GM19238 (cell line): Measurements from ENCODE around the gene ADAMTS15.

Experiments
- DNase-seq: peaks from one replicate; pipeline ENCODE4 v3.0.0; 2011; ENCODE audit warnings: low spot score; ENCODE audit not compliant: insufficient read length

ADAMTS15 gene, protein sequence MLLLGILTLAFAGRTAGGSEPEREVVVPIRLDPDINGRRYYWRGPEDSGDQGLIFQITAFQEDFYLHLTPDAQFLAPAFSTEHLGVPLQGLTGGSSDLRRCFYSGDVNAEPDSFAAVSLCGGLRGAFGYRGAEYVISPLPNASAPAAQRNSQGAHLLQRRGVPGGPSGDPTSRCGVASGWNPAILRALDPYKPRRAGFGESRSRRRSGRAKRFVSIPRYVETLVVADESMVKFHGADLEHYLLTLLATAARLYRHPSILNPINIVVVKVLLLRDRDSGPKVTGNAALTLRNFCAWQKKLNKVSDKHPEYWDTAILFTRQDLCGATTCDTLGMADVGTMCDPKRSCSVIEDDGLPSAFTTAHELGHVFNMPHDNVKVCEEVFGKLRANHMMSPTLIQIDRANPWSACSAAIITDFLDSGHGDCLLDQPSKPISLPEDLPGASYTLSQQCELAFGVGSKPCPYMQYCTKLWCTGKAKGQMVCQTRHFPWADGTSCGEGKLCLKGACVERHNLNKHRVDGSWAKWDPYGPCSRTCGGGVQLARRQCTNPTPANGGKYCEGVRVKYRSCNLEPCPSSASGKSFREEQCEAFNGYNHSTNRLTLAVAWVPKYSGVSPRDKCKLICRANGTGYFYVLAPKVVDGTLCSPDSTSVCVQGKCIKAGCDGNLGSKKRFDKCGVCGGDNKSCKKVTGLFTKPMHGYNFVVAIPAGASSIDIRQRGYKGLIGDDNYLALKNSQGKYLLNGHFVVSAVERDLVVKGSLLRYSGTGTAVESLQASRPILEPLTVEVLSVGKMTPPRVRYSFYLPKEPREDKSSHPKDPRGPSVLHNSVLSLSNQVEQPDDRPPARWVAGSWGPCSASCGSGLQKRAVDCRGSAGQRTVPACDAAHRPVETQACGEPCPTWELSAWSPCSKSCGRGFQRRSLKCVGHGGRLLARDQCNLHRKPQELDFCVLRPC

DNA sequence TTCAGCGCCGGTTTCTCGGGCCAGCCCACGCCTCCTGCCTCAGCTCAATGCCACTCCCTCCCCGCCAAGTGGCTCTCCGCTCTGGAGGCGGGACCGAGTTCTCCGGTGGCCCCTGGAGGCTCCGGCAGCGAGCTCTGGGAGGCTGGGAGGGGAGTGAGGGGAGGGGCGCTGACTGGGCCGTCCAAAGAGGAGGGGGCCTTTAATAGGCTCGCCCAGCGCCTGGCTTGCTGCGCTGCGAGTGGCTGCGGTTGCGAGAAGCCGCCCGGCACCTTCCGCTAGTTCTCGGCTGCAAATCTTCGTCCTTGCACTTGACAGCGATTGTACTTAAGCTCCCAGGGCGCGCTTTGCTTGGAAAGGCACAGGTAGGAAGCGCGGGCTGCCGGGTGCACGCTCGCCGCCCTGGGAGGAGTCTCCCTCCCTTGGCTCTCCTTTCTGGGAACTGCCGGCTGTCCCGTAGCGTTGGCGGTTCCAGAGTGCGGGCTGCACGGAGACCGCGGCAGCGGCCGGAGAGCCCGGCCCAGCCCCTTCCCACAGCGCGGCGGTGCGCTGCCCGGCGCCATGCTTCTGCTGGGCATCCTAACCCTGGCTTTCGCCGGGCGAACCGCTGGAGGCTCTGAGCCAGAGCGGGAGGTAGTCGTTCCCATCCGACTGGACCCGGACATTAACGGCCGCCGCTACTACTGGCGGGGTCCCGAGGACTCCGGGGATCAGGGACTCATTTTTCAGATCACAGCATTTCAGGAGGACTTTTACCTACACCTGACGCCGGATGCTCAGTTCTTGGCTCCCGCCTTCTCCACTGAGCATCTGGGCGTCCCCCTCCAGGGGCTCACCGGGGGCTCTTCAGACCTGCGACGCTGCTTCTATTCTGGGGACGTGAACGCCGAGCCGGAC, at the start of gene ADAMTS15:
ADAMTS15 (plus strand) TSS at position 230 of the 894 bp plus-strand sequence; CDS start at position 559, 329 bp downstream.
- DNase-seq: no peak

- DNase-seq: no peak
These were observed 49.2 kb upstream of the ADAMTS15 start for GRCh38 chr11:130399196-130399595.

DNA sequence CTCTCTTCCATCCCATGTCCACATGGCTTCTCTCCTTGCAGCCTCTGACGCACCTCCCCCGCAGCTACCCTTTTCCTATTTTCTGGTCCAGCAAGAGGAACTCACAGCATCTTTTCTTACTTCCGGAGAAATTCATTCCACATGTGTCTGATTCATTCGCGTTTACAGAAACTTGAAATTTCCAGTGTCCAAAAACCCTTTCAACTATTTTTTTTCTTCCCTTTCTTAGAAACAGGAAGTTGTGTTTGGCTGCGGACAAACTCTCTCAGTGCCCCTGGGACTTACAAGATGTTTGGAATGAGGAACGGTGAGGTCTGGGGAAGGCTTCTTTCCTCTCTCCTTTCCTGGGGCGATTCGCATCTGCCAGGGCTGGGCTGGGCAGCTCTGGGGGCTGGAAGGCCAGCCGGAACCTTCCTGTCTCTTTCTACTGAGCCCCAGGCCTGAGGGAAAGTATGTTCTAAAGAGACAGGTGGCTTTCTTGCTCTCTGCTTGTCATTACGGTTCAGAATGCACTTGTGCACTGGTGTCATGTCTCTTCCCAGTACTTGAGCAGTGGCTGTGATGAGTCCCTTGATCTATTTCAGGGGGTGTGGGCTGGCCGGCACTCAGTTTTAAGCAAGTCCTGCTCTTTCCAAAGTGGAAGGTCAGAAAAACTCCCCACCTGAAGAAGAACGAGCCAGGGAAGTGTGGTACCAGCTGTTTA, 47.5 kb upstream of the ADAMTS15 start:
- no peak for DNase-seq

GRCh38 chr11:130402570-130402969, 45.9 kb upstream of the ADAMTS15 start:
- no peak for DNase-seq

DNA sequence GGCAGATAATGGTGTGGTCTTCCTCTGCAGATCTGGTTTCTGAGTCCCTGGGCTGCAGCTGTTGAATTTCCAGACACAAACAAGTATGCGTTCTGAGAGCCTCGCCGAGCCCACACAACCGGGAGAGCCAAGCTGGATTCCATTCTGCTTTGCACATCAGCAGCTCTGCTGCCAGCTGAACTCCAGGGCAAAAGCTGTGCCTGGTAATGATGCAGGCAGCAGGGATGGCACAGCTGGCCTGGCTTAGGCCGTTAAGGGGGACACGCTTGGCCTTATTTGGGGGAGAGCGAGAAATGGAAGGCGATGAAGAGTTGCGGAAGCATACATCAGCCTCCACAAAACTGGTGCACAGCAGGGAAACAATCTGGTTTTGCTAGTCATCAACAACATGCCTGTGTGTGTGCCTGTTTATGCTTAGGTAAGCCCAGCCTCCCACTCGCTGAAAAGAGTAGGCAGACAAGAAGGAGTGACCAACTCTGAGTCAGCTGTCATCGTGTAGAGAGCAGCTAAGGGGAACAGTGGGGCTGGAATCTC, 45.1 kb upstream of the ADAMTS15 start:
- DNase-seq: no peak

DNA sequence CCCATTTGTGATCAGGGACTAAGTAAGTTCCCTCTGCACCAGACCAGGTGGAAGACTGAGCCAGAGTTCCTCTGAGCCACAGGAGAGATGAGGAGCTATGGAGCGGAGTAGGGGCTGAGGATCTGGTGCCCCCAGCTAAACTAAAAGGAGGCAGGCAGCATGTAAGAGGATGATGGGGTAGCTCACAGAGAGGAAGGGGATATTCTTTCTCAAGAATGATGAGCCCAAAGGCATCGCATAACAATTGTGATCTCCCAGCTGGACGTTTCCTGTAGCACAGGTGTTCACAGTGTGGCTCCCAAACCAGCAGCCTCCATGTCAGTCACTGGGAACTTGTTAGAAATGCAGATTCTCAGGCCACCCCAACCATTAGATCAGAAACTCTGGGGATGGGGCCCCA, 44.5 kb upstream of the ADAMTS15 start:
- no peak for DNase-seq

DNA sequence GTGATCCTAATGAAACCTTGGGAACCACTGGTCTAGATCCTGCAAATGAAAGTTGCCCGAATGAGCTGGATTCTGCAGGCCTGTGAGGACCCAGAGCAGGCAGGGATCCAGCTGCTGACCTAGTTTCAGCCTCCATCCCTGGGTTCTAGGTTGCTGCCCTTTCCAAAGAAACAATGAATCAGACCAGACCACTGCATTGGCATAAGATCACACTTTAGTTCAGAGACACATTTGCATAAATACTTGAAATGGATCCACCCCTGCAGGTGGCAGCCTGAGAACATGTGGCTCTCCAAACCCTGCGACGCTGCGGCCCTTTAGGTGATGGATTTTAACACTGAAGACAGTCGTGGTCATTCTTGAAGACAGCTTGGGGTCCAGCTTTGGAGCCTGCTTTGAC, 43.7 kb upstream of the ADAMTS15 start:
- no peak for DNase-seq

DNA sequence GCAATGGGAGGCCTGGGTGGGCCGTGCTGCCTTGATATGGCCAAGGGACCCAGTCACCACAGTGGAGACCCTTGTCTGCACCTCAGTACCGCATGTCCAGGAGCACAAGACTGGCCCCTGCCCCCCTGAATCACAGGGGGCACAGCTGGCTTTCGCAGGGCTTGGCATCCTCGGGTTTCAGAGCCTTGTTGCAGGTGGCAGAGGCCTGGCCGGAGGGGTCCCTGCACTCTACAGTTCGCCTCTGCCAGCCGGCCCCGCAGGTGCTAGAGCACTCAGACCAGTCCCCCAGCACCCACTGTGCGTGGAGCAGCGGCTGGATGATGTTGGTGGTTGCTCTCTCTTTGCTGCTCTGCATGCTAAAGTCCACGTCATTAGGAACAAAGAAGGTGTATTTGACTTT, 43.0 kb upstream of the ADAMTS15 start:
- no peak for DNase-seq

DNA sequence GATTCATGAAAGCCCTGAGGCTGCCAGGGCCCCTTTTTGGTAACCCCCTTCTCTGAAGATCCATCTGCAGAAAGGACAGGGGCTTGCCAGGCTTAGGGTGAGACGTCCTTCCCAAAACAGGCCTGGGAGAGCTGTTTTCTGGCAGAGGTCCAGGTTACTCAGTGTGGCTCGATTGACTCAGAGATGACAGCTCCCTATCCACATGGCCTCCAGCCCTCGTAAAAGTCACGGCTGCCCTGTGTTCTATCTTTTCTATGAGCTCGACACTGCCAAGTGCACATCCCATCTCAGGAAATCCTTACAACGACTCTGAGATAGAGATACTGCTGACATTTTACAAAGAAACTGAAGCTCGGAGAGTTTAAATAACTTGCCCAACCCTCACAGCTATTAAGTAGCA, 40.5 kb upstream of the ADAMTS15 start:
- DNase-seq: no peak

DNA sequence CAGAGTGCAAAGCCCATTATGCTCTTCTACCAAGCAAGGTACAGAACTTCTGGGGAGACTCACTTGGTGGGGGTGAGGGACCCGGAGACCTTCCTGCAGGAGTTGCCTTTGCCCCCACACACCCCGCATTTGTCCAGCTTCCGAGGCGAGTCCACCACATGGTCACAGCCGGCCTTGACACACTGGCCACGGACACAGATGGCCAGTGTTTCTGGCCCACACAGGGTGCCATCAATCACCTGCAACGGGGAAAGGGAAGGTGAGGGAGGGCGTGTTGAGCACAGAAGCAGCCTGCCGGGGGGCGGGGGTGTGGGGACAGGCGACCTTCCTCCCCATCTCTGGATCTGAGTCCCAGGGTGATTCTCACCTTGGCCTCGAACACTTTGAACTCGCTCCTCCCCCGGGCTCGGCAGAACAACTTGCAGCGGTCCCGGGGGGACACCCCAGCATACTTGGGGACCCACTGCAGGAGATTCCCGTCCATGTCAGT, 40.0 kb upstream of the ADAMTS15 start:
- DNase-seq: no peak

DNA sequence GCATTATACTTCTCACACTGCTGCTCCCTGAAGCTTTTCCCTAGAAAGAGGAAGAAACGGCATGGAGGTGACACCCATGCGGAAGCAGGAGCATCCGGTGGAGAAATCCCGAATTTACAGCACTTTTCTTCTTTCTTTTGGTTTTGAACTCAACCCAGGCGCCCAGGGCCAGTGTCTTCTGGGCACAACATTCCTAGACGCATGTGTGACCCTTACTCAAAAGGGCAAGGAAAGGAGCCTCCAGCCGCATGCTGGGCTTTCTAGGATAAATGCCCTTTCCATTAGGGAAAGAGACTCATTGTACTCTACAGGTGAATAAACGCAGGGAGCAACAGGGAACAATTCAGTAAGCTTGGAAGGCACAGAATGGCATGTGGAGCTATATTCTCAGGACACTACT, 39.5 kb upstream of the ADAMTS15 start:
- DNase-seq: no peak

DNA sequence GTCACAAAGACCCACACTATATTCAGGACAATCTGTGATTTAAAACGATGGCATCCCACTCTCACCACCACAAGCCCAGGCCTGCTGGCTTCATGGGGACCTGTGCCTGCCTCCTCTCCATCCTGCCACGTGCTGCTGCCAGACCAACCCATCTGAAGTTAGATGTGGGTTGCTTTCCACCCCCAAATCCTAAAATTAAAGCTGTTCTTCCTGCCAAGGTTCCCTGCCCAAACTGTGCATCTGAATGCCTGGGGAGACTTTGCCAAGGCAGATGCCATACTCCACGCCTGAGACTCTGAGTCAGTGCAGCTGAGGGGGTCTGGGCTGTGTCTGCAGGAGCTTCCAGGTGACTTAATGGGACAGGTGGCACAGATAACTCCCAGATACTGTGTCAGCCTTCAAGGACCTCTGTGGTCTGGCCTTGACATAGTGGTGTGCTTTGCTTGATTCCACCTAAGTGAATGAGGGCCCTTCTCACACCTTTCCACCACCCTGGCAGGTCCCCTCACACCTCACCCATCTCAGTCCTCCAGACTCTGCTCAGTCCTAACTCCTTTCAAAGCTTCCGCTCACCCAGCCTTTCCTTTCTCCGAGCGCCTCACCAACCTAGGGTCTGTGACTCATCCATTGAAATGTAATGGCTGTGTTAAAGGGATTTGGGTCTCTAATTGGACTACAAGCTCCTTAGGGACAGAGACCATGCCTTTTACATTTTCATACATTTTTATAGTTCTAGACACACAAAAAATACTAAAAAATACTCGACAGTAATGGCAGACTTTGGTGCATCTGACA, 38.7 kb upstream of the ADAMTS15 start:
- no peak for DNase-seq

GRCh38 chr11:130411223-130411622, 37.2 kb upstream of the ADAMTS15 start:
- no peak for DNase-seq

DNA sequence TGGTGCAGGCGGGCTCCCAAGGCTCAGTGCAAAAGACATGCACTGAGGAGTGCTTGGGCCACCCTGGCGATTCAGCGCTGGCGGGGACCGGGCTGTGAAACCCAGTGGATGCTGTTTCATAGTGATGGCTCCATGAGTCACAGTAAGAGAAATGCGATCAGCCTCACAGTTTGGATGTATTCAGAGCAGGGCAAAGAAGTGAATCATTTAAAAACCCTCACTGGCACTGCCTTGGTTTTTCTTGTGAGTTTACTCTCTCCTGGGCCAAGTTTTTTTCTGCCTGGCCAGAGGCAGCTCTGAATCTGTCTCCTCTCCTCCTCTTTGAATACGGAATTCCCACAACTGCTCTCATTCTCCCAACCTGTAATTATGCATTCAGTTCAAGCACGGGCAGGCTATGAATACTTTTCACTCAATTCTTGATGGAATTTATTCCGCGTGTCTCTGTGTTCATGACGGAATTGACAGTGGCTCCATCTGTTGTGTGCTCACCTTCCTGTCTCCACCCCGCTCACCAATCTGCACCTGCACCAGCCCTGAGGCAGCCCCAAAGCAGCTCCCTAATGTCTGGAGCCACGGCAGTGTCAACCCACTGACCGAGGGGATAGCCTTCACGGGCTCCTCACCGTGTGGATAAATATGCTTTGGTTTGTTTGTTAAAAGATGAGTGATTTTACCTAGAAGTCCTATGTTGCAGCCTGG, 34.9 kb upstream of the ADAMTS15 start:
- no peak for DNase-seq

DNA sequence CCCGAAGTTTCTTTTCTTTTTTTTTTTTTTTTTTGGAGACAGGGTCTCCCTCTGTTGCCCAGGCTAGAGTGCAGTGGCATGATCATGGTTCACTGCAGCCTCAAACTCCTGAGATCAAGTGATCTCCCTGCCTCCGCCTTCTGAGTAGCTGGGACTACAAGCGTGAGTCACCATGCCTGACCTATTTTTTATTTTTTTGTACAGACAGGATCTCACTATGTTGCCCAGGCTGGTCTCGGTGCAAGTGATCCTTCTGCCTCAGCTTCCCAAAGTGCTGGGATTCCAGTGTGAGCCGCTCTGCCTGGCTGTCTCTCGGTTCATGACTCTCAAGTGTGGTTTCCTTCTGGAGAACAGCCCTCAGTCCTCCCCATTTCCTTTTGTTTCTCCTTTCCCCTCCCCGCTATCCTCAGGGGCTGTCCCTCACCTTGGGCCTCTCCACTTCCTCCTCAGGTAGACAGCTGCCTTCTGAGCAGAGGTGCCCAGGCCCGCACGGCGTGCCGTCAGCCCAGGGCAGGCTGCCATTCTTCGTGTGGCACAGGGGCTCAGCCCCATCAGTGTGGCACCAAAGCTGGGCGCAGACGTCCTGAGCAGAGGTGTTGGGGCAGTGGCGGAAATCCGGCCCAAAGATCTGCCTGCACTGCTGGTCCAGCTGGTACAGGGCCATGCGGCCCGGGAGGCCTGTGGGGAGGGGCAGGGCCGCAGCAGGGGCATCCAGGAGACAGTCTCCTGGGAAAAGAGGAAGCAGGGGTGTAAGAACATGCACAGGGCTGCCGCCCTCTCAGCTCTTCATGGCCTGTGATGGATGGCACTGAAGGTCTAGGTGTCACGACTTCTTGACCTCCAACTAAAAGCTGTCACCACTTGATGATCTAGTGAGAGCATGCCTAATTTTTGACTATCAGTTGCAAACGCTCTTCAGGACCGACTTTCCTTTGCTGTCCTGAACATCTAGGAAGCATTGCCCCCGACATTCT, 34.1 kb upstream of the ADAMTS15 start:
- DNase-seq: no peak

- DNase-seq: no peak
These were observed 32.5 kb upstream of the ADAMTS15 start for GRCh38 chr11:130415731-130416529.

DNA sequence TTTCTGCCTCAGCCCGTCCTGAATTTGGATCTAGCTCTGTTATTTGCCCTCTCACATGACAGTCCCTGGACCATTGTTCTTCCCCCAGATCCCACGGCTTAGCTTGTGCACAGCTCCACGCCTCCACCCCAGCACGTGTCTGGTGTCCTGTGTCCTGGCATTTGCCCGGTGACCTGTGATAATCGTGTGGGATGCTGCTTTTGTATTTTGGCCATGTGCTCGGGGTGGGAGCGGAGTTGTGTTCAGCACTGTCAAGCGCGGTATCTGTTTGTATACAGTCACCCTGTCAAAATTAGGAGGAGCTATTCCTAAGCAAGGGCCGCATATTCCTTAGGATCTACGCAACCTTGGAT, 31.9 kb upstream of the ADAMTS15 start:
- DNase-seq: no peak
